ENCODE data around the gene IL12RB1.
"Not testable (repeated sequence)": the region's sequence is repeated elsewhere in the genome, so short reads cannot be mapped to it uniquely, and the experiment has no call there.

Gene IL12RB1

GRCh38 chr19:18046059-18046718 is 40.5 kb downstream of the IL12RB1 start:
- DNase-seq (ENCODE audit: low read depth in 2 of 2): no peak

DNA sequence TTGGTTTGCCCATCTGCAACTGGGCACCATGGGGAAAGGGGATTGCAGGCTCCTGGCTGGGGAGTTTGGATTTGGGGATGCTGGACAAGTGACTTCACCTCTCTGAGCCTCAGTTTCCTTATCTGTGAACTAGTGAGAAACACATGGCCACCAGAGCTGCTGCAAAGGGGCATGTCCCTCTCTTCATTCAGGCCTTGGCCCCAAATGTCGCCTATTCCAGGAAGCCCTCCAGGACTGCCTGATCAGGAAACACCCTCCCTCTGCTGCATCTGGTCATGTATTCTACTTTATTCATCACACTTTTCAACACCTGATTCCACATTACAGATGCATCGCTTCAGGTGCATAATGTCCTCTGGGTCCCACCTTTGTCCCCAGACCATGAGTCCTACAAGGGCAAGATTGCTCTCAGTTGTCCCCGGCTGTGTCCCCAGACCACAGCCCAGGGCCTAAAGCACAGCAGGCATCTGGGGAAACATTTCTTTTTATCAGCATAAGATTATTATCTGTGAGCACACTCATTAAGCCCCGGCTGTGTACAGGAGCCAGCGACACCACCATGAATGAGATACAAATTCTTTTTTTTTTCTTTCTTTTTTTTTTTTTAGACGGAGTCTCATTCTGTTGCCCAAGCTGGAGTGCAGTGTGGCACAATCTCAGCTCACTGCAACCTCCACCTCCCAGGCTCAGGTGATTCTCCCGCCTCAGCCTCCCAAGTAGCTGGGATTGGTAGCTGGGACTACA is 41.3 kb downstream of the IL12RB1 start:
- DNase-seq (ENCODE audit: low read depth in 2 of 2): no peak

DNA sequence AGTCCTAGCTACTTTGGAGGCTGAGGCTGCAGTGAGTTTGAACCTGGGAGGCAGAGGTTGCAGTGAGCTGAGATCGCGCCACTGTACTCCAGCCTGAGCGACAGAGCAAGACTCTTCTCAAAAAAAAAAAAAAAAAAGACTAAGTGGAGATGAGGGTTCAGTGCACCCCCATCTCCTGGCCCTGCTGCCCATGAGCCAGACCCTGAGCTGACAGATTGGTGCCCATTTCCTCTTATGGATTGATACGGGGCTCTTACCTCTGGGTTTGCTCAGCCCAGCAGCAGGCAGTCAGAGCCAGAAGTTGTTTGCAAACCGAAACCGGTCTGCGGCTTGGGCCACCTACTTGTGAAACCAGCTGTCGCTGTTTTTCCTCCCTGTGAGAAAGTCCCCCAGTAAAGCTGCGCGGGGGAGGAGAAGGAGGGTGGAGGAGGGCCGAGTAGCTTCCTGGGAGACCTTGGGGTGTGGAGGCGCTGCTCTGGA is 41.9 kb downstream of the IL12RB1 start:
- DNase-seq (ENCODE audit: low read depth in 2 of 2): peak; percentile 55 to 58

- DNase-seq (ENCODE audit: low read depth in 2 of 2): no peak
These were observed 43.1 kb downstream of the IL12RB1 start for GRCh38 chr19:18043676-18044075.

- DNase-seq (ENCODE audit: low read depth in 2 of 2): no peak
These were observed 45.7 kb downstream of the IL12RB1 start for GRCh38 chr19:18041054-18041453.

DNA sequence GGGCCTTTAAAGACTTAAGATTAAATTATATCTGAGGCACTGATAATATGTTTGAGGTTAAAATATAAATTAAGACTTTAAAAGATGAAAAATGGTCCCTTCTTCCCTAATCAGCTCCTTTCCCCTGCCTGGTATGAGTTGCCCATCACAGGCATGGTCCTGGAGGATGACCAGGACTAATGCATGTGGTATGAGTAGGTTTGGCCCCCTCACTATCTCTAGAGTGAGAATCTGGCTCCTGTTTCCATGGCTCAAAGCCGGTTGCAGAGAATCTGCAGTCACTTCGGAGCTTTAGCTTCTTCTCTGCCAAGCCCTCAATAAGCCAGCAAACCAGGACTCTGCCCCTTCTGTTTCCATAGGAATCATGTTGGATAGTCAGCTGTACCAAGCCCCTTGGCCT is 54.6 kb downstream of the IL12RB1 start:
- not testable (repeated sequence) for DNase-seq (ENCODE audit: low read depth in 2 of 2)

- DNase-seq (ENCODE audit: low read depth in 2 of 2): not testable (repeated sequence)
These were observed 55.3 kb downstream of the IL12RB1 start for GRCh38 chr19:18031401-18031800.

GRCh38 chr19:18029617-18030338 is 57.0 kb downstream of the IL12RB1 start:
- DNase-seq (ENCODE audit: low read depth in 2 of 2): no peak

DNA sequence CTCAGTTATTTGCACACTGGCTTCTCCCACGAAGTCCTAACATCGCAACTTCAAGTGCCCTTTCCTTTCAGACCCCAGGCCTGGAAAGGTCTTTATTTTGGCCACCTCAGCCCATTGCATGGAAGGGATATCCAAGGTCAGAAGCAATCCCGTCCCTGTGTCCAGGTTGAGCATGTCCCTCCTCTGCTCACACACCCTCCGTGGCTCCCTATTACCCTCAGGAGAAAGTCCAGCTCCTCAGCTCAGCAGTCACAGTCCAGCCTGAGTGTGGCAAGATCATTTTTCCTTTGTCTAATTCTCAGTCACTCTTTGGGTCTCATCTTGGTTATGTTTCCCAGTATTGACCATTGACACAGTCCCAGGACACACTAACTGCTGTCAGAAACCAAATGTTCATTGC is 59.6 kb downstream of the IL12RB1 start:
- DNase-seq (ENCODE audit: low read depth in 2 of 2): no peak

DNA sequence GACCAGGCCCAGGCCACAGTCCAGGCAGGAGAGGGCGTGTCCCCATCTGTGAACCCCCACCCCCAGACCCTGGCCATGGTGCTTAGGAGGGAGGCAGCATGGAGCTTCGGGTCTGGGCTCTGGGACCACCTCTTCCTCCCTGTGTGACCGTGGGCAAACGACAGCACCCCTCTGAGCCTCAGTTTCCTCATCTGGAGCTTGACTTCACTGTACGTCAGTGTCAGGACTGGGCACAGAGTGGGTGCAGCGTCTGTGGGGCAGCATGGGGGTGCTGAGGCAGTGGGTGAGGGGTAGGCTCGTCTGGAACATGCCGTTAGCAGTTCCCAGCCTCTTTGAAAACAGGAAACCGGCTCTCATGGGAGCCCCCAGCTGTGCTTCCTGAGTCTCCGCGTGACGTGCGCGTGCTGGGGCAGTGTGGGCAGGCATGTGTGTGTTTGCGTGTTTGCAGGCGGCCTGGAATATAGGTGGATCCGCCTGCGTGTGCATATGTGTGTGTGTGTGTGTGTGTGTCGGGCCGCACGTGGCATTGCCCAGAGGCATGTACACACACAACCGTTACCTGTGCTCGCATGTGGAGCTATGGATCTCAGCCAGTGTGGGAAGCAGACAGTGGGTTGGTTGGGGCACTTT is 63.0 kb downstream of the IL12RB1 start:
- DNase-seq (ENCODE audit: low read depth in 2 of 2): peak in 1 of 2 donors; percentile 48

GRCh38 chr19:18021121-18021755 is 65.5 kb downstream of the IL12RB1 start:
- peak in 1 of 2 donors; percentile 66 for DNase-seq (ENCODE audit: low read depth in 2 of 2)

DNA sequence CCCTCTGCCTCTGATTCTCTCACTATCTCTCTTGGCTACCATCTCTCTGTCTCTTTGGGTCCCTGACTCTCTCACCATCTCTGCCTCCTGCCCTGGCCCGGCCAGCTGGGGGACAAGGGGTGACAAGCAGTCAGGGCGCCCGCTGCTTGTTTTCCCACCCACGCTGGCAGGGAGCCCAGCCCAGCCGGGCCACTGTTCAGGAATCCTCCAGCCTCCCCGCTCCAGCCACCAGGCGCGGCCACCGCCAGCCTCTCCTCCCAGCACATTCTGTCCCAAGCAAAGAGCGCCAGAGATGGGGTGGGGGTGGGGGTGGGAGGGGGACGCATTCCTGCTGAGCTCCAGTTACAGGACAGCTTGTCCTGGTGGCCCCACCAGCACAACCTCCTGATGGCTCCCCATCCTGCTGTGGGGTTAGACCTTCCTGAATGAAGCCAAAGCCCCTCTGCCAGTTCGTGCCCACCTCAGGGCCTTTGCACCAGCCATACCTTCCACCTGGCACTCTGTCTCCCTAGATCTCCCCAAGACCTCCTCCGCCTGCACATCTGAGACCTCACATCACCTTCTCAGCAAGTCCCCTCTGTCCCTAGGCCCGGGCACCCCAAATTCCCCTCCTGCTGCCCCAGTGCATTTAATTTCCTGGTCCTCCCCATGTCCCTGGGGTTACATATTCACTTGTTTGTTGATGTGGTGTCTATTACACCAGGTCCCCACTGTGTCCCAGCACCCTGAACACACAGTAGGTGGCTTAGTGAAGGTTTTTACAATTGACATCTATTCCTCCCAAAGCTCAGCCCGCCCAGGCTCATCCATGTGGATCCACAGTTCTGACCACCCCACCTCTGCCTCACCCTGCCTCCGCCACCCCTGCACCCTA is 66.3 kb downstream of the IL12RB1 start:
- DNase-seq (ENCODE audit: low read depth in 2 of 2): no peak

GRCh38 chr19:18017275-18018083 is 69.3 kb downstream of the IL12RB1 start:
- DNase-seq (ENCODE audit: low read depth in 2 of 2): no peak

DNA sequence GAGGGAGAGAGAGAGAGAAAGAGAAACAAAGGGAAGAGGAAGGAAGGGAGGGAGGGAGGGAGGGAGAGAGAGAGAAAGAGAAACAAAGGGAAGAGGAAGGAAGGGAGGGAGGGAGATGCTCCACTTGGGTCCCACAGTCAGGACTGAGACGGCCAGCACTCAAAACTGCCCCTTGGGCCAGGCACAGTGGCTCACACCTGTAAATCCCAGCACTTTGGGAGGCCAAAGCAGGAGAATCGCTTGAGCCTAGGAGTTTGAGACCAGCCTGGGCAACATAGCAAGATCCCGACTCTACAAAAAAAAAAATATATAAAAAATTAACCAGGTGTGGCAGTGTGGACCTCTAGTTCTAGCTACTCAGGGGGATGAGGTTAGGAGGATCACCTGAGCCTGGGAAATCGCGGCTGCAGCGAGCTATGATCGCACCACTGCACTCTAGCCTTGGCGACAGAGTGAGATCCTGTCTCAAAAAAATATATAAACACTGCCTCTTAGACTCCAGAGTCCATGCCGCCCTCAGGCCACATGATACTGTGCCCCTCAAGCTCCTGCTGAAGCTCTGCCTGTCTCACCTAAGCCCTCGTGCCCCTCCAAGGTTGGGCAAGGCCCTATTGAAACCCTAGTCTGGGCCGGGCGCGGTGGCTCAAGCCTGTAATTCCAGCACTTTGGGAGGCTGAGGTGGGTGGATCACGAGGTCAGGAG is 70.4 kb downstream of the IL12RB1 start:
- no peak for DNase-seq (ENCODE audit: low read depth in 2 of 2)

DNA sequence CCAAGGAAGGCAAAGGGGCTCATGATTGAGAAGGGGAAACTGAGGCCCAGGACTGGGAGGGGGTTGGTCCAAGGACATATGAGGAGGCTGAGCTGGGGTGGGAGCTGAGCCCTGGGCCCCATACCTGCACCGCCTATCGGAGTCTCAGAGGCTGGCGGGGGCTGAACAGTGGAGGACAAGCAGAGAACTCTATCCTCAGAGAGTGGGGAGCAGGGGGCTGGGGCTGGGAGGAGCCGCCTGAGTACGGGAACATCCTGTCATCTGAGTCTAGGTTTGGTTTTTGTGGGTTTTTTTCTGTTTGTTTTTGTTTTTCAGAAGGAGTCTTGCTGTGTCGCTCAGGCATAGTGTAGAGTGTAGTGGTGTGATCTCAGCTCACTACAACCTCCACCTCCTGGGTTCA is 72.5 kb downstream of the IL12RB1 start:
- DNase-seq (ENCODE audit: low read depth in 2 of 2): no peak

- no peak for DNase-seq (ENCODE audit: low read depth in 2 of 2)
These were observed 73.3 kb downstream of the IL12RB1 start for GRCh38 chr19:18013210-18014111.

DNA sequence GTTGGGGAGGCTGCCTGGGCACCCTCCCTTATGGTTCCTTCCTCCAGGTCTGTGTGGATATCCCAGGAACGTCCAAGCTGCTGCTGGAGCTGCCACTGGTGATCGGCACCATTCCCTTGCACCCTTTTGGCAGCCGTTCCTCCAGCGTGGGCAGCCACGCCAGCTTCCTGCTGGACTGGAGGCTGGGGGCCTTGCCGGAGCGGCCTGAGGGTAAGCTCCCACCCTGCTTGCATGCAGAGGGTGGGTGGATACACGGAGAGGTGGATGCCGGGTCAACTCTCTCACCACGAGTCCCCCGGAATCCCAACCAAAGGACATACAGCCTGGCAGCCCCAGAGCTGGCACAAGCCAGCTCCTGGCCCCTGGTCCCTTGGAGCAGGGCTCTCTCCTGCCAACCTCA is 76.6 kb downstream of the IL12RB1 start:
- DNase-seq (ENCODE audit: low read depth in 2 of 2): no peak

GRCh38 chr19:18009412-18010066 is 77.2 kb downstream of the IL12RB1 start:
- DNase-seq (ENCODE audit: low read depth in 2 of 2): no peak

Measured in stimulated activated CD4-positive, alpha-beta T cell treated with anti-CD3 and anti-CD28 coated beads, Interleukin-1b, Interleukin-23, amount 100 ng/mL, for 1 hour (primary cell).